Activated T-helper 17 cell treated with anti-CD3 and anti-CD28 coated beads, Interleukin-2, amount 50 U/mL, for 72 hours (primary cell): ENCODE results near the gene PPP2R2D. TPM values are rescaled to one million over a fixed set of nuclear protein-coding genes. Genes with fewer than 3 reads are reported as not detected.
A peak's percentile ranks its signal among the peaks of the same experiment; 100 is the strongest.

Source experiments
- ATAC-seq: fragments of 150-1000 bp; cut with Tn5 transposase; replicated peaks from 2 replicates; pipeline ENCODE4 v1.10.0; 2021; ENCODE audit warnings: mild to moderate bottlenecking, moderate library complexity
- H3K27ac Mint-ChIP-seq: one replicate; pipeline ENCODE4 v1.8.0; 2022; ENCODE audit warnings: mixed read lengths
- H3K27me3 Mint-ChIP-seq: one replicate; pipeline ENCODE4 v1.8.0; 2022; ENCODE audit warnings: mixed read lengths
- H3K36me3 Mint-ChIP-seq: one replicate; pipeline ENCODE4 v1.8.0; 2022; ENCODE audit warnings: low read depth, mild to moderate bottlenecking, mixed read lengths
- H3K4me1 Mint-ChIP-seq: one replicate; pipeline ENCODE4 v1.8.0; 2022; ENCODE audit warnings: mixed read lengths
- H3K4me3 Mint-ChIP-seq: one replicate; pipeline ENCODE4 v1.8.0; 2022; ENCODE audit warnings: mild to moderate bottlenecking, mixed read lengths
- H3K9me3 Mint-ChIP-seq: one replicate; pipeline ENCODE4 v1.8.0; 2022; ENCODE audit warnings: mixed read lengths
- total RNA-seq, 2 donors: library from RNA; stranded (reverse); gene quantifications; one replicate each; pipeline ENCODE4 v1.2.3, GENCODE V29; 2022

The PPP2R2D gene
- total RNA-seq, 2 donors from 2014 or later: 31.6 to 46.4 TPM

DNA sequence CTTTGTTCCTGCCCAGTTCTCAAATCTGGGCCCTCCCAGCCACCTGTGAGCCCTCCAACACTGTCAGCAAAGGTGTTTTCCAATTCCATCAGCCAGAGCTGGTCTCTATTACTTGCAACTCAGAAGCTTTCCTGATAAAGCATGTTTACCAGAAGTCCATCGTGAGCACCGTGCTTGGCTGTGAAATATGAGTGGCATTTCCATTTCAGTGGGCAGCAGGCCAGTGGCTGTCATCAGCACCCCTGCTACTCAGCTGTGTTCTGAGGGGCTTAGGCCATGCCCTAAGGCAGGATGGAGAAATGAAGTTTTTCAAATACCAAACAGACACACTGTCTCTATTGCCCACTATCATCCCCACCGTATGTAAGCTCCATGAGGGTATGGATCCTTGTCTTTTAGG, 93.6 kb downstream of the PPP2R2D start:
- Mint-ChIP-seq H3K27me3 (no peaks in the 10 kb centered on the region), H3K36me3 (no peaks in the 10 kb centered on the region), H3K4me1 (no peaks in the 10 kb centered on the region), H3K4me3 (no peak overlapping the region), H3K27ac (no peak overlapping the region), H3K9me3 (no peaks in the 10 kb centered on the region)
- ATAC-seq: no peak

- Mint-ChIP-seq H3K4me1 (no peaks in the 10 kb centered on the region), H3K27ac (no peak overlapping the region), H3K9me3 (no peaks in the 10 kb centered on the region), H3K4me3 (no peak overlapping the region), H3K36me3 (no peaks in the 10 kb centered on the region), H3K27me3 (no peaks in the 10 kb centered on the region)
- no peak for ATAC-seq
Observed at GRCh38 chr10:131996466-131997365, 95.9 kb downstream of the PPP2R2D start.

DNA sequence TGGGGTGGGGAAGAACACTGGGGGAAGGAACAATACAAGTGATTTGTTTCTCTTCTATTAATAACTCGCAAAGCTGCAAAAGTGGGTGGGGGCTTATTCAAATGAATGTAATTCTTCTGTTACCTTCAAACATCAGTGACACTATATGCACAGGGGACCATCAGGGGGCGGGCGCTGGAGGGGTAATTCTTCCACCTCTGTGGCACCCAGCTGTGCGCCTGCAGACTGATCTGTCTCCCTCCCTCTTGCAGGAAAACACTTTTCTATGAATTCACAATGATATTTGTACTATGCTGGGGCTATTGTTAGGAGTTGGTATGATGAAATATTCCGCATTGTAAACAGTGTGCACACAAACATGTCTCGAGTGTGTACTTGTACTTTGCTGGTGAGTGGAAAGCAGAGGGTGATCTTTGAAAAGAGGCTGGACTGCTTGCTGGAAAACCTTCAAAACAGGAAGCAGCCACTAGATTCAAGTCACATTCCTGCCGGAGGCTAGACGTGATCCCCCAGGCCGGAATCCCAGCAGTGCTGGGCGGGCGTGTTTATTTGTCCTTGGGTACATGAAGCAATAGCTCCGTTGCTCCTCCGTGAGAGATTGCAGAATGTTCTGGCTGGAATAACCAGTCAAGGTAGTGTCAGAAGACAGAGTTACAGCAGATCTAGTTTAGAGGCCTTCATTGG, 96.7 kb downstream of the PPP2R2D start:
- Mint-ChIP-seq H3K4me3 (no peak overlapping the region), H3K4me1 (no peaks in the 10 kb centered on the region), H3K36me3 (no peaks in the 10 kb centered on the region), H3K9me3 (no peaks in the 10 kb centered on the region), H3K27ac (no peak overlapping the region), H3K27me3 (peaks cover 4% of the 10 kb centered on the region)
- no peak for ATAC-seq

DNA sequence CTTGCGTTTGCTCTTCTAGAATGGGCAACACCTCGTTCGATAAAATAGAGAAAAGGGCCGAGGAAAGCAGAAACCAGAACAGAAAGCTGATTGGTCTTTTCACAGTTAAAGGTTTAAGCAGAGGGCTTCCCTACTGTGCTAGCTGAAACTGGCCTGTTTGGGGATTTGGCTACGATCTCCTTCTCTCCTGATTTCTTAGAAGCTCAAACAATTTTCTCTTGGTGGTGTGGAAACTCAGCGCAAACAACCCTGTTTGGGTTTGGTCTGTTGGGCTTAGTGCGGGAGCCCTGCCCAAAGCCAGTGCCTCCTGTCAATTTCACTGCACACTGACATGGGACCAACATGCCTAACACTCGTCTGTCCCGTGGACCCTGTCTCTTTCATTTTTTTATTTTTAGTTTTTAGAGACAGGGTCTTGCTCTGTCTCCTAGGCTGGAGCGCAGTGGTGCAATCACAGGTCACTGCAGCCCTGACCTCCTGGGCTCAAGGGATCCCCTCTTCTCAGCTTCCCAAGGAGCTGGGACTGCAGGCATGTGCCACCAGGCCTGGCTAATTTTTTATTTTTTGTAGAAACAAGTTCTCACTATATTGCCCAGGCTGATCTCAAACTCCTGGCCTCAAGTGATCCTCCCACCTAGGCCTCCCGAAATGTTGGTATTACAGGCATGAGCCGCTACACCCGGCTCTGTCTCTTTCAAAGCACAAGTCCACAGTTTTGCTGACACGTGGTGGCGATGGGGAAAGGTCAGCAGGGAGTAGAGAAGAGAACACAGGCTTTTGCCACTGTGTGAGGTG, 97.4 kb downstream of the PPP2R2D start:
- no peaks in the 10 kb centered on the region for H3K4me1 Mint-ChIP-seq

DNA sequence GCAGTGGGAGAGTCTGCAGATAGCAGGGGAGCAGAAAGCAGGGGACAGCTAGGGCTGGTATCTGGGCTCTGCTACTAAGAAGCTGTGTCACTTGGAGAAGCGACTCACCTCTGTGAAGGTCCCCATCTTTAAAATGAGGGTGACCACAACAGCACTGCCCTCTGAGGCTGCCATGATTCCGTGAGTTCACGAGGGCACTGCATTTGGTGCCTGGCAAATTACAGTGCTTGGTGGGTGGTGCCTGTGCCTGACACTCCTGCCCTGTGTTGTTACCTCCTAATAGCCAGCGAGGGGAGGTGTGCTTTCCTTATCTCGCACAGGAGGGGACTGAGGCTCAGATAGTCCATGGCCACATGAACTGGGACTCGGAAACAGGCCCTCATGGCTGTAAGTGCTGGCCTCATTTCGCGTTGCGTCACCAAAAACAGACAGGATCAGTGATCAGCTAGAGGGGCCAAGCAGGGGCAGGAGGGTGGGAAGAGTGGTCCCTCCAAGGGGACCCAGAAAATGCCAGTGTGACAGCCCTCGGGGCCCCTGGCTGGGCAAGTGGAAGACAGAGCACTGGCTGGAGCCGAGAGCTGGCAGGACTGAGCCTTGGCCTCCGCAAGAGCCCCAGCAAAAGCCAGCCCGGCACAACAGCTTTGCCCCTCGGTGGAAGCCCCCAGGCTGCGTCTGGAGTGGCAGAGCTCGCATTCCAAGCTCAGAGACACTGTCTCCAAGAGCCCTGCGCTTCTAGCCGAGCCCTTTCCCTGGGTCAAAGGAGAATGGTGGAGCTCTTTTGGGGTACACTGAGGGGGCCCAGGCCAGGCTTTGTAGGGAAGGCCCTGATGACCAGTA, 98.3 kb downstream of the PPP2R2D start:
- H3K36me3 Mint-ChIP-seq: no peaks in the 10 kb centered on the region
- no peak overlapping the region for H3K27ac Mint-ChIP-seq
- ATAC-seq: no peak
- H3K4me3 Mint-ChIP-seq: no peak overlapping the region
- no peaks in the 10 kb centered on the region for H3K9me3 Mint-ChIP-seq
- peaks cover 4% of the 10 kb centered on the region for H3K27me3 Mint-ChIP-seq
- H3K4me1 Mint-ChIP-seq: no peaks in the 10 kb centered on the region

More for the DNA sequence above, 97.4 kb downstream of the PPP2R2D start:
- Mint-ChIP-seq H3K36me3 (no peaks in the 10 kb centered on the region), H3K4me3 (no peak overlapping the region), H3K9me3 (no peaks in the 10 kb centered on the region), H3K27ac (no peak overlapping the region), H3K27me3 (peaks cover 4% of the 10 kb centered on the region)
- no peak for ATAC-seq

- peak; percentile 73 for ATAC-seq
- Mint-ChIP-seq H3K4me3 (no peak overlapping the region), H3K4me1 (peaks cover 5% of the 10 kb centered on the region)
Observed at GRCh38 chr10:132001238-132001972, 100.6 kb downstream of the PPP2R2D start.

DNA sequence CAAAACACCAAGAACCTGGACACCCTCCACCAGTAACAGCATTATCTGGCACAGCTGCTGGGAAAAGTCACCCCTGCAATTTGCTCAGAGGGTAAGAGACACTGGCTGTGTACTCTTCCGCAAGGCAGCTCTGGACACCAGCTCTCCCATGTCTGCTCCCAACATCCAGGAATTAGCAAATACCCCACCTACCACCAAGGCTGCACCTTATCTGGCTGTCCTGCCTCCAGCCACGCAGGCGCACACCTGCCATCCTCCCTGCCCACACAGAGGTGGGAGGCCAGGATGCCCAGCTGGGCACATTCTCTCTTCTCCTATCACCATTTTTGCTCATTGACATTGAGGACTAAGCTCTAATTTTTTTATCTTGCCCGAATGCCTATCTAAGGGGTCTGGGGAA, 101.2 kb downstream of the PPP2R2D start:
- Mint-ChIP-seq H3K4me1 (peaks cover 5% of the 10 kb centered on the region), H3K27me3 (peaks cover 6% of the 10 kb centered on the region), H3K36me3 (no peaks in the 10 kb centered on the region), H3K9me3 (no peaks in the 10 kb centered on the region), H3K4me3 (no peak overlapping the region), H3K27ac (no peak overlapping the region)
- ATAC-seq: no peak

More at GRCh38 chr10:132001238-132001972, 100.6 kb downstream of the PPP2R2D start:
- Mint-ChIP-seq H3K36me3 (no peaks in the 10 kb centered on the region), H3K27ac (peak overlapping the region; percentile 28), H3K27me3 (peaks cover 4% of the 10 kb centered on the region), H3K9me3 (no peaks in the 10 kb centered on the region)

GRCh38 chr10:132003282-132003924, 102.6 kb downstream of the PPP2R2D start:
- H3K36me3 Mint-ChIP-seq: no peaks in the 10 kb centered on the region
- H3K4me1 Mint-ChIP-seq: peaks cover 5% of the 10 kb centered on the region
- peaks cover 11% of the 10 kb centered on the region for H3K27me3 Mint-ChIP-seq
- H3K4me3 Mint-ChIP-seq: no peak overlapping the region
- ATAC-seq: no peak
- no peaks in the 10 kb centered on the region for H3K9me3 Mint-ChIP-seq
- no peak overlapping the region for H3K27ac Mint-ChIP-seq

- no peak overlapping the region for H3K4me3 Mint-ChIP-seq
- H3K27me3 Mint-ChIP-seq: peaks cover 17% of the 10 kb centered on the region
- no peaks in the 10 kb centered on the region for H3K9me3 Mint-ChIP-seq
- H3K4me1 Mint-ChIP-seq: peaks cover 5% of the 10 kb centered on the region
- no peaks in the 10 kb centered on the region for H3K36me3 Mint-ChIP-seq
- ATAC-seq: no peak
- no peak overlapping the region for H3K27ac Mint-ChIP-seq
Observed at GRCh38 chr10:132004052-132004451, 103.2 kb downstream of the PPP2R2D start.

GRCh38 chr10:132005147-132005546, 104.3 kb downstream of the PPP2R2D start:
- peaks cover 5% of the 10 kb centered on the region for H3K4me1 Mint-ChIP-seq
- H3K36me3 Mint-ChIP-seq: no peaks in the 10 kb centered on the region
- H3K4me3 Mint-ChIP-seq: no peak overlapping the region
- peaks cover 22% of the 10 kb centered on the region for H3K27me3 Mint-ChIP-seq
- peak; percentile 61 for ATAC-seq
- H3K9me3 Mint-ChIP-seq: no peaks in the 10 kb centered on the region
- peak overlapping the region; percentile 5 for H3K27ac Mint-ChIP-seq

DNA sequence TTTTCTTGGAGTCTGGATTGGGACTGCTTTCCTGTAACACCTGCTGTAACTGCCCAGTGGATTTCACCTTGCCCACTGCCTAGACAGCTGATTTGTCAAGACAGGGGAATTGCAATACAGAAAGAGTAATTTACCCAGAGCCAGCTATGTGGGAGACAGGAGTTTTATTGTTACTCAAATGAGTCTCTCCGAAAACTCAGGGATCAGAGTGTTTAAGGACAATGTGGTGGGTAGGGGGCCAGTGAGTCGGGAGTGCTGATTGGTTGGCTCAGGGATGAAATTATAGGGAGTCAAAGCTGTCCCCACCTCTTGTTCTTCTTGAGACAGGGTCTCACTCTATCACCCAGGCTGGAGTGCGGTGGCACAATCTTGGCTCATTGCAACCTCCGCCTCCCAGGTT, 106.2 kb downstream of the PPP2R2D start:
- no peak overlapping the region for H3K4me3 Mint-ChIP-seq
- ATAC-seq: no peak
- peaks cover 5% of the 10 kb centered on the region for H3K4me1 Mint-ChIP-seq
- H3K27me3 Mint-ChIP-seq: peaks cover 26% of the 10 kb centered on the region
- H3K27ac Mint-ChIP-seq: no peak overlapping the region
- H3K9me3 Mint-ChIP-seq: no peaks in the 10 kb centered on the region
- no peaks in the 10 kb centered on the region for H3K36me3 Mint-ChIP-seq

DNA sequence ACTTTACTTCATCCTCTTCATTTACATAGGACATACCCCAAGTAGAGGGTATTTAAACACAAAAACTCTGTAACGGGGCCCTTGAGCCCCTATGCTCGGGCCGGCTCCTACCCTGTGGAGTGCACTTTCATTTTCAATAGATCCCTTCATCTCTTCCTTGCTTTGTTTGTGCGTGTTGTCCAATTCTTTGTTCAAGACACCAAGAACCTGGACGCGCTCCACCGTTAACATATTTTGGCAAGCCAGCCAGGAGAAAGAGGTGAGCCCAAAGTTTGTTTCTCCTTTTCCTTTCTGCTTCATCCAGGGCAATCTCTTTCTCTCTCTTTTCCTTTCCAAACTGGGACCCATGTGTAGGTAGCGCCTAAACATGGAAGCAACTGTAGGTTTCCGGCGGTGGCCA, 106.9 kb downstream of the PPP2R2D start:
- peaks cover 5% of the 10 kb centered on the region for H3K4me1 Mint-ChIP-seq
- no peak overlapping the region for H3K27ac Mint-ChIP-seq
- H3K36me3 Mint-ChIP-seq: no peaks in the 10 kb centered on the region
- no peak overlapping the region for H3K4me3 Mint-ChIP-seq
- no peaks in the 10 kb centered on the region for H3K9me3 Mint-ChIP-seq
- no peak for ATAC-seq
- H3K27me3 Mint-ChIP-seq: peaks cover 22% of the 10 kb centered on the region
